Kidney (tissue), 14 donors: ENCODE measurements around the gene TRIM72. TPM values are rescaled to one million over a fixed set of nuclear protein-coding genes. Genes with fewer than 3 reads are reported as not detected.

Experiments used
- DNase-seq, 5 donors: peaks; one replicate each; pipeline ENCODE4 v3.0.0-alpha.2; 2013 to 2020
- FAIRE-seq: peaks from 2 replicates; lab custom pipeline; 2012; peaks lifted over from hg19 to GRCh38; lab: Jason Lieb, UNC
- H3K27ac ChIP-seq, 2 donors: one replicate each; pipeline ENCODE4 v1.7.0; 2013; ENCODE audit warnings: low read depth in 2 of 2, low read length in 2 of 2, inconsistent platforms in 1 of 2
- H3K27me3 ChIP-seq: one replicate; pipeline ENCODE4 v1.7.1; 2013; ENCODE audit warnings: low read length, inconsistent platforms; ENCODE audit not compliant: control insufficient read depth, insufficient read depth
- H3K36me3 ChIP-seq, 3 donors: one replicate each; pipeline versions ENCODE4 v1.7.0 to v1.7.1; 2013; ENCODE audit warnings: low read length in 3 of 3, control low read depth in 1 of 3, inconsistent platforms in 1 of 3; ENCODE audit not compliant: insufficient read depth in 3 of 3, control insufficient read depth in 2 of 3
- H3K4me1 ChIP-seq, 3 donors: one replicate each; pipeline versions ENCODE4 v1.7.0 to v1.7.1; 2013; ENCODE audit warnings: low read length in 3 of 3, inconsistent platforms in 1 of 3, low read depth in 1 of 3; ENCODE audit not compliant: control insufficient read depth in 2 of 3, insufficient read depth in 2 of 3
- H3K4me3 ChIP-seq, 3 donors: one replicate each; pipeline versions ENCODE4 v1.7.0 to v1.8.1; 2013; ENCODE audit warnings: low read length in 3 of 3, control low read depth in 1 of 3, inconsistent platforms in 1 of 3
- H3K9ac ChIP-seq, 3 donors: one replicate each; pipeline versions ENCODE4 v1.7.0 to v1.7.1; 2013; ENCODE audit warnings: low read length in 3 of 3, control low read depth in 1 of 3, inconsistent platforms in 1 of 3
- H3K9me3 ChIP-seq, 3 donors: one replicate each; pipeline versions ENCODE4 v1.7.0 to v1.7.1; 2013; ENCODE audit warnings: low read length in 3 of 3, control low read depth in 1 of 3, inconsistent platforms in 1 of 3; ENCODE audit not compliant: control insufficient read depth in 2 of 3, insufficient read depth in 1 of 3
- intact Hi-C: fragments of 100-400 bp; cut with DNase I; formaldehyde crosslinking; loops from one replicate; pipeline ENCODE4 v1.11.1; 2022
- polyA plus RNA-seq: library from polyadenylated mRNA; stranded (reverse); fragments of 350-450 nt; fragmentation: Illumina TruSeq; extraction: RNeasy Lipid Tissue Mini Kit (QIAGEN cat#74804); gene quantifications from one replicate; pipeline ENCODE4 v1.2.3, GENCODE V29; 2014; ENCODE audit warnings: low read depth, low replicate concordance; ENCODE audit not compliant: insufficient read depth
- total RNA-seq: library from RNA; stranded (reverse); fragmentation: NEBNext Ultra II Directional; extraction: Animal tissue kit (Norgen Biotek cat#: 25700); gene quantifications from one replicate; pipeline ENCODE4 v1.2.1, GENCODE V29; 2021
- TF ChIP-seq, protein P1 (sequence below): IDR thresholded peaks from 3 replicates; pipeline ENCODE4 v1.5.1; 2012; ENCODE audit warnings: mild to moderate bottlenecking, moderate library complexity, borderline replicate concordance; ENCODE audit not compliant: insufficient read depth; ENCODE audit errors: extremely low read depth
- donor health status: control.
- donor health status: control.
- donor health status: control.
- donor health status: control.
- donor health status: control.
- donor health status: DM: yes; HTN: yes; CAD: no.
- donor health status: Normal renal cell carcinoma (clear cell type).

The TRIM72 gene
- total and polyA plus RNA-seq, 2 donors from 2014 or later, result 0.06 to 0.11 TPM

DNA sequence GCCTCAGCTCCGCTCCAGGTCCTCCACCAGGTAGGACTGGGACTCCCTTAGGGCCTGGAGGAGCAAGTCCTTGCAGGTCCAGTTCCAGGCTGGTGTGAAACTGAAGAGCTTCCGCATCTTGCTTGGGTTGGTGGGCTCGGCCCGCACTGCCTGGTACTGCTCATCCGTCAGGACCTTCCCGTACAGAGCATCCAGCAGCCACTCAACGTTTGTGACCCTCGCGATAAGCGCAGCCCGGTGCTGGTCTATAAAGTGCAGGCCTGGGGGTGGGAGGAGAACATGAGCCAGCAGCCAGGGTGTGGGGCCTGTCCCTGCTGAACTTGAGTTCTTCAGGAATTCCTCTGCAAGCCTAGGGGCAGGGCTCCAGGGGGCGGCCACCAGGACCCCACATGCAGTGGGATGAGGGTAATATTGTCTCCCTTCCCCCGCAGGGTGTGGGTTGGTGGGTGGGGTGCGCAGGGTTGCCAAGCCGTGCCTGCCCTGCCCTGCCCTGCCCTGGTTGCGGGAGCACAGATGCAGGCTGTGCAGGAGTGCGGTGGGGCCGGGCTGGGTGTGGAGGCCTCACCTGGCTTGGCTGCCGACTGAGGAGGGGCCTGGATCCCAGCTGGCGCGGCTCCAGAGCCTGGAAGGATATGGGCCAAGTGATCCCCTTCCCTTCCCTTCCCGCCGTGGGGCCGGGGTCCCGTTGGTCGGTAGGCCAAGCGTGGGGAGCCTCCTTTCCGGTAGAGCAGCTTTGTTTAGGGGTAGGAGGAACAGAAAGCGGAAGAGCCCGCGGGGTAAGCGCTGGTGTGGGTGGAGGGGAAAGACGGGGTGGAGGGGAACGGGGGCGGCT lies 12.1 kb upstream of the TRIM72 start:
- Histone ChIP-seq H3K4me3 (peak overlapping the region; percentile 58 to 66 (median 64)), H3K9ac (peak overlapping the region in 1 of 3 donors; percentile 55), H3K27me3 (no peaks in the 10 kb centered on the region), H3K9me3 (no peaks in the 10 kb centered on the region), H3K4me1 (peaks cover 0 to 12% (median 0%) of the 10 kb centered on the region in 3 donors), H3K27ac (no peak overlapping the region), H3K36me3 (no peaks in the 10 kb centered on the region)
- peak in 4 of 5 donors; percentile 39 to 75 (median 52) for DNase-seq
- FAIRE-seq, result no peak
- TF ChIP-seq, protein P1, sequence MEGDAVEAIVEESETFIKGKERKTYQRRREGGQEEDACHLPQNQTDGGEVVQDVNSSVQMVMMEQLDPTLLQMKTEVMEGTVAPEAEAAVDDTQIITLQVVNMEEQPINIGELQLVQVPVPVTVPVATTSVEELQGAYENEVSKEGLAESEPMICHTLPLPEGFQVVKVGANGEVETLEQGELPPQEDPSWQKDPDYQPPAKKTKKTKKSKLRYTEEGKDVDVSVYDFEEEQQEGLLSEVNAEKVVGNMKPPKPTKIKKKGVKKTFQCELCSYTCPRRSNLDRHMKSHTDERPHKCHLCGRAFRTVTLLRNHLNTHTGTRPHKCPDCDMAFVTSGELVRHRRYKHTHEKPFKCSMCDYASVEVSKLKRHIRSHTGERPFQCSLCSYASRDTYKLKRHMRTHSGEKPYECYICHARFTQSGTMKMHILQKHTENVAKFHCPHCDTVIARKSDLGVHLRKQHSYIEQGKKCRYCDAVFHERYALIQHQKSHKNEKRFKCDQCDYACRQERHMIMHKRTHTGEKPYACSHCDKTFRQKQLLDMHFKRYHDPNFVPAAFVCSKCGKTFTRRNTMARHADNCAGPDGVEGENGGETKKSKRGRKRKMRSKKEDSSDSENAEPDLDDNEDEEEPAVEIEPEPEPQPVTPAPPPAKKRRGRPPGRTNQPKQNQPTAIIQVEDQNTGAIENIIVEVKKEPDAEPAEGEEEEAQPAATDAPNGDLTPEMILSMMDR, result no peak
- intact Hi-C loops, result no loop called here

GRCh38 chr16:31202414-31203375 lies 11.2 kb upstream of the TRIM72 start, which contains the start of gene PYCARD:
Gene PYCARD (minus strand): TSS chr16:31202760. CDS start chr16:31202690, 70 bp downstream.
- DNase-seq (peak; percentile 48 to 86 (median 67)), FAIRE-seq (no peak)
- TF ChIP-seq, protein P1, result no peak
- no peak within 1 kb of the TSS for H3K27ac ChIP-seq
- H3K27me3 ChIP-seq, result no peaks in the 10 kb centered on the region
- peak within 1 kb of the TSS; percentile 58 to 66 (median 64) for H3K4me3 ChIP-seq
- H3K36me3 ChIP-seq, result no peaks in the 10 kb centered on the region
- H3K9me3 ChIP-seq, result no peaks in the 10 kb centered on the region
- peaks cover 0 to 12% (median 0%) of the 10 kb centered on the region in 3 donors for H3K4me1 ChIP-seq
- intact Hi-C loops, result no loop called here
- H3K9ac ChIP-seq, result peak within 1 kb of the TSS in 2 of 3 donors; percentile 11 to 55

- peaks cover 0 to 12% (median 0%) of the 10 kb centered on the region in 3 donors for H3K4me1 ChIP-seq
- FAIRE-seq, result no peak
- intact Hi-C loops, result no loop called here
Measured at GRCh38 chr16:31204871-31205666, 8.8 kb upstream of the TRIM72 start.

More at GRCh38 chr16:31204871-31205666, 8.8 kb upstream of the TRIM72 start:
- Histone ChIP-seq H3K4me3 (no peak overlapping the region), H3K27me3 (no peaks in the 10 kb centered on the region), H3K27ac (no peak overlapping the region), H3K9me3 (no peaks in the 10 kb centered on the region), H3K9ac (no peak overlapping the region), H3K36me3 (no peaks in the 10 kb centered on the region)
- TF ChIP-seq, protein P1, result no peak
- no peak for DNase-seq
